COR-L47 (cell line): ENCODE measurements around the gene POLR1A.
"Not testable (repeated sequence)": the region's sequence is repeated elsewhere in the genome, so short reads cannot be mapped to it uniquely, and the experiment has no call there.

Experiments
- DNase-seq: peaks from one replicate; lab custom pipeline; 2025; lab: John Stamatoyannopoulos, UW

POLR1A gene

DNA sequence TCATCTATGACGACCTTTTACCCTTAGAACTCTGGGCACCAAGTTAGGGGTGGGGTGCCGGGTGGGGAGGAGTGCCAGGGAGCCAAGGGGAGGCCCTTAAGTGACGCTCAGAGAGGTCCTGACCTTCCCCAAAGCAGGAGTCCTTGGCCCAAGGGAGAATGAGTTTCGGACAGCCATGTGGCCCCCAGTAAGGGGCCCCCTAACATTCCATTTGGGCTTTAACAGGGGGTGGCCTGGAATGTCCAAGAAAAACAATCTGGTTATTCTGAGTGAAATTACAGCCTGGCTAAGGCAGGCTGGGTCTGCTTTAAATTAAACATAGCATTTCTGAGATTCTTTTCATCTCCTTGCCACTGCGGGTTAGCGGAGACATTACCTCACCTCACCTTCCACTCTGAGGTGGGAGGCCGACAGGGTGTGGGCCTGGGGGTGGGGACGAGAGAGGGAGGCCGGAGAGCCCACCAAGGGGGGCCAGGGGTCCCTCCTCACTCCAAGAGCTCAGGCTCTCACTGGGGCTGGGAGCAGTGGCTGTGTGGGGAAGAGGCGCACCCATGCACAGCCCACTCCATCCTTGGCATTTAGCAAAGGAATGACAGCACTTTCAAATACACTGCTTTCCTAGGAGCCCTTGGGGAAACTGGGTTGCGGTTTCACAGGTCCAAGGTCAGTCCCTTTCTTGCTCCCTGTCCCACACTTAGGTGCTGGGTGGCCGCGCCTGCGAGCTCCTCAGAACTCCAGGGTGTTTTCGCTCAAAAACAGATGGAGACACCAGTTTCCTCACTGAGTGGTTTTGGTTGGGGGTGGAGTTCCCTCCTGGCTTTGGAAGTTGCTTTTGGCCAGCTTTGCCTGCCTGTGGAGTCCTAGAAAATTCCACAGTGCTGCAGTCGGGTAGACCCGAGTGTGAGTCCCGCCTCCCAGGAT, 107.4 kb downstream of the POLR1A start:
- DNase-seq, result no peak

DNA sequence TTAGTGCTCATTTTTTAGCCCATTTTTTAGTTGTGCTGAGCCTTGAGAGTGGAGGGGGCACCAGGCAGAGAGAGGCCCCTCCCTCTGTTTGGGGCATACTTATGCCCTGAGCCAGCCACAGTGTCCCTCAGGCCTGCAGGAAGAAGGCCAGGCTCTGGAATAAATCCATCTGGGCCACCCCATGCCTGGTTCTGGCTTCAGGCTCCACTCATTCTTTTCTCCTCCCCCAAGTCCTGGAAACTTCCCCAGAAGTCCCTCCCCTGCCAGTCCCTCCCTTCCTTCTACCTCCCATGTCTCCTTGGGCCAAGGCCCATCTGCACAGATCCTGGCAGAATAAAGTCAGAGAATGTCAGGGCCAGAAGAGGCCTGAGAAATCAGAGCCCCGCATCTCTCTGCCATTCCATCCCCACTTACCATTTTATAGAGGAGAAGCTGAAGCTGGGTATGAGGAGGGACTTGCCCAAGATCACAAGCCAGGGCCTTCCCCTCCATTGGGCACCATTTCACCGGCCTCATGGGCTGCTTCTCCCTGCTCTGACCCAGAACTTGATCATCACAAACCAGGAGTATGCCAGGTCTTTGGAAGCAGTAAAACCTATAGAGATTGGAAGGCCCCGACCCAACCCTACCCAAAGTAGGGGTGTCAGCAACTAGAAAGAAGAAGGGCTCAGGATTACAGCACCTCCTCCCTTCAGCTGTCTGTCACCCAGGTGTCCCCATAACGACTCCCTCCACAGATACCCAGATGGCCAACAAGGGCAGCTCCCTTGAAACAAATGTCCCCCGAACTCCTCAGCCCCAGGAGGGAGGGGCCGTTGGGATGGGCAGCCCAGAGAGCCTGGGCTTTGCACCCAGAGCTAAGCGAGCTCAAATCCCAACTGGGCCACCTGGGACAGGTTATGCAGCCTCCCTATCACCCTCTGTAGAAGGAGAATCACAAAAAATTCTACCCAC, 108.4 kb downstream of the POLR1A start:
- no peak for DNase-seq

DNA sequence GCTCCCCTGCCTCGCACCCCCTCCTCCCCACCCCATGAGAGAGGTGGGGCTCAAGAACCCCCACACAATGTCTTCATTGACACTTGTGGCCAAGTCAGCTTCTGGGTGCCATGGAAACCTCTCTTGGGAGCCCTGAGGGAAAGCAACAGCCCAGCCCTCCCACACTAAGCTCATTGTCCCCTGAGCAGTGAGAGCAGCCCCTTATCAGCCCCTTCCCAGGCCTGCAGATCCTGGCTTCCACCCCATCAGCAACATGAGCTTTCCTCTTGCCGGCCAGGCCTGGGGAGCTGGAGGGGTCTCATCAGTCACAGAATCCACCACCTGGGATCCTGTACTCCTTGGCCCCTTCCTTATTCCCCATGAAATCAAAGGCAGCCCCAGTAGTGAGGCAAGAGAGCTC, 109.1 kb downstream of the POLR1A start:
- no peak for DNase-seq

DNA sequence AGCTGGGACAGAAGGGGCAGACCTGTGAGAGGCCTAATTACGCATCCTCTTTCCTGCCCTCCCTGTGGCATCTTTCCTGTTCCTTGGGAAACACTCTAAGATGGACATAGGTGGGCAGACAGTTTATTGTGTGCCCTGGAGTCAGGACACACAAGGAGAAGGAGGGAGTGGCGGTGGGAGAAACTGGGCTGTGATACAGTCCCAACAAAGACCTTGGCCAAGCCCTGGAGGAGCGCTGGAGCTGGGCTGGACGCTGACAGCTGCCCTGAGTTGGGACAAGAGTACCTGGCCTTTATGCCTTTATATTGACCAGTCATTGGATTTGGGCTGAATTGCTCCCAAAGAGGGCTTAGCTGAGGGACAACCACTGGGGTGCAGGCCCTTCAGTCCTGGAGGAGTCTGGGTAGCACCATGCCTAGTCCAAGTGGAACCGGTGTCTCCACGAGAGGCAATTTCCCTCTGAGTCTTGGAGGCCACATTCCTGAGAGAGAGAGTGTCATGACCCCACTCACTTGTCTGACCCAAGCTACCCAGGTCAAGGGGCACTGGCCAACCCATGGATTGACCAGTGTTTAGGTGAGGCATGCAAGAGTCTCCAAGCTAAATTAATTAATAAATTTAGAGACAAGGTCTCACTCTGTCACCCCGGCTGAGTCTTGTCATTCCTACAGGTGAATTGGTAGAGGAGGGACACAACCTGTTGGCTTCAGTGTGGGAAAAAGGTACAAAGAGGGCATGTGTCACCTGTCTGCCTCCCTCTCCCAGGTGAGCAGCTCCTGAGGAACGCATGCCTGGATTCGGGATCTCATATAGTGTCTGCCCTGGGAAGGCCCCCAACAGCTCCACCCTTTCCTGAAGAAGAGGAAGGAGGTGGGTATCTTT, 109.8 kb downstream of the POLR1A start:
- DNase-seq, result no peak

DNA sequence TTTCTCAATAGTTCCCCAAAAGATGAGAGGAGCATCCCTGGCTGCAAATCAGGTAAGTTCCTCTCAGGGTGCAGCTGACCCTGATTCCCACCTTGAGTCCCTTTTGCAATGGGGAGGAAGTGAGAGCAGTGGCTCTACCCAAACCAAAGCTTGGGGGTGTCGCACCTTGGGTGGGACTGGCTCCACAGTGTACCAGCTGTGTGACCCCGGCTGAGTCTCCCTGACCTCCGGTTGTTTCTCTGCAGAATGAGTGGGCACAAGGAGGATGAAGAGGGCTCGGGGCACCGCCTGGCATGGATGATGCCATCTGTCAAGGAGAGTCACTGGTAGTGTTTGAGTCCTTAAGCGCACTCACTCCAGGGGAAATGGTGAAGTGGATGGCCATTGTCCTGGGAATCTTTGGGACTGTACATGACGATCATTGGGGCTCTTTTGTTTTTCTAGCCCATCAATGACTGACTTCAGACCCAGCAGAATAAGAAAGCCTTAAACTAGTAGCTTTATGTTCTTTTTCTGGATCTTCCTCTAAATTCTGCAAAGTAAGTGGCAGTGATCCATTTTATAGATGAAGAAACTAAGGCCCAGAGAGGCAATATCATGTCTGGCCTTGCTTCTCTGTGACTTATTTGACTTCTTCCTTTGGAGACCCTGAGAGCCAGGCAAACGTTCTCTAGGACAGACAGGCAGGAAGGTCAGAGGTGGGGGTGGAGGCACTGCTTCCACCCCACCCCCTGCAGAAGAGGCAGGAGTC, 110.6 kb downstream of the POLR1A start:
- DNase-seq, result no peak

DNA sequence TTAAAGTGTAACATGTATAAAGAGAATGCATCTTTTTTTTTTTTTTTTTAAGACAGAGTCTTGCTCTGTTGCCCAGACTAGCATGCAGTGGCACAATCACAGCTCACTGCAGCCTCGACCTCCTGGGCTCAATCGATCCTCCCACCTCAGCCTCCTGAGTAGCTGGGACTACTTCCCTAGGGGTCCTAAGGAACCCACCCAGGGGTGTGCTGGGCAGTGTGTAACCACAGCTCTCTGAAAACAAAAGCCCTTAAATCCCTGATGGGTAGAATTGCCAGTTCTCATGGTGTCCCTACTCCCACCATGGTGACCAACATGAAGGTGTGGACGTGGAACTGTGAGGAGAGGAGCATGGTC, 111.3 kb downstream of the POLR1A start:
- DNase-seq, result no peak

DNA sequence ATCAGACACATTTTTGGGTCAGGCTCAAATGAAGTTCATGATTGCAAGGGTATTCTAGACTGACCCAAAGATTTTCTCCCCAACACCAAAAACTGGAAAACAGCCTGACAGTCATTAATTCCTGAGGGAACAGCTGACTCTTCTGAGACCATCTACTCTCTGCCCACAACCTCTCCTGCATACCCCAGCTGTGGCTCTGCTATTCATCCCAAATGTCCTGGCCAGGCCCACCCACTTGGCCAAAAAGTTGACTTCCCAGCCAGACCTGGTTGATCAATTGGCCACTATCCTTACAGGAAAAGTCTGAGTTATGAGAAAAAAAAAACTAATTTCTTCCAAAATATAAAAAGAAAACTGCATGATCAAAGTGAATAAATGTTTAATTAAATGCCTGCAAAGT, 113.1 kb downstream of the POLR1A start:
- DNase-seq, result no peak

DNA sequence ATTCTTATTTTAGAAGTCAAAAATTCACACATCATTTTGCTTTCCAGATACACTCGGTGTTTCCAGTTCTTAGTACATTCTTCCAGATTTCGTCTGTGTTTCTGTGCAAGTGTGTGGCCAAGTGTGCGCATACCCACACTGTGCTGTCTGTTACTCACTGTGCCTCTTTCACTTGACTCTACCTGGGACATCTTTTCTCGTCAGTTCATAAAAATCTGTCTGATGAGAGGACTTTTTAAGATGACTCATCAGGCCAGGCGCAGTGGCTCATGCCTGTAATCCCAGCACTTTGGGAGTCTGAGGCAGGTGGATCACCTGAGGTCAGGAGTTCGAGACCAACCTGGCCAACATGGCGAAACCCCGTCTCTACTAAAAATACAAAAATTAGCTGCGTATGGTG, 113.6 kb downstream of the POLR1A start:
- not testable (repeated sequence) for DNase-seq

DNA sequence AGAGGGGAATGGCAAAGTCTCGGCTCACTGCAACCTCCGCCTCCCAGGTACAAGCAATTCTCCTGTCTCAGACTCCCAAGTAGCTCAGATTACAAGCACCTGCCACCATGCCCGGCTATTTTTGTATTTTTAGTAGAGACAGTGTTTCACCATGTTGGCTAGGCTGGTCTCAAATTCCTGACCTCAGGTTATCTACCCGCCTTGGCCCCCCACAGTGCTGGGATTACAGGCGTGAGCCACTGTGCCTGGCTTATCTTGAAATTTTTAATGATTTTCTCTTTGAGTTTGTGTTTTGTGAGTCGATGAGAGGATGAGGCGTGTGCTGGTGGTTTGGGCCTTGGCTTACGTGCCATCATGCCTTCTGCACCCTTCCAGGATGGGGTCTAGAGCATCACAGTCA, 115.6 kb downstream of the POLR1A start:
- DNase-seq, result no peak

DNA sequence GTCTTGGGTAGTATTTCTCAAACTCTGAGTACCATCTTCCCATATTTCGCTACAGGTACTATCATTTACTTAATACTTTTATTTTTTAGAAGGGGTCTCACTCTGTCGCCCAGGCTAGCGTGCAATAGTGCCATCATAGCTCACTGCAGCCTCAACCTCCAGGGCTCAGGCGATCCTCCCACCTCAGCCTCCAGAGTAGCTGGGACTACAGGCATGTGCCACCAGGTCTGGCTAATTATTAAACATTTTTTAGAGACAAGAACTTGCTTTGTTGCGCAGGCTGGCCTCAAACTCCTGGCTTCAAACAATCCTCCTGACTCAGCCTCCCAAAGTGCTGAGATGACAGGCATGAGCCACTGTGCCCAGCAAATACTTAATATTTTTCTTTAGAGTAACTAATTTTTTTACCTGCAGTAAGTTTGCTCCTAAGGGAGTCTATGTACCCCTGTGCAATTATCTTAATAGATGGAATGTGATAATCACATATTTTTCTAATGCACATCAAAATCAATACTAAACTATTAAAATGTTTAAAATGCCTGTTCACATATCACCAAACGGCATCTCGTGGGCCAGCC, 116.3 kb downstream of the POLR1A start:
- no peak for DNase-seq

DNA sequence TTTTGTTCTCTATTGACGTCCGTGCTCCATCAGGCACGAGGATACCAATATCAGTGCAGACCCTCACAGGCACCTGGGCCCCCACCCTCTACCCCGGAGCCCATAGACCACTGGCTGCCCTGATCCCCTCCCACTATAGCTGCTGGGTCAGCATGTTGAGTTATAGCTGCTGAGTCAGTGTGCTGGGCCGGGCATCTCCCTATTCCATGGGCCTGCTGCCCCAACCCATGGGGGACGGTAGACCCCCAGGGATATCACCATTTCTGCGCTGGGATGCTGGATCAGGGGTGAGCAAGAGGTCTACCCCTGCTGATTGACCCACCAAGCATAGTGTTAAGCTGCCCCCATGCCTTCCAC, 116.8 kb downstream of the POLR1A start:
- DNase-seq, result no peak

DNA sequence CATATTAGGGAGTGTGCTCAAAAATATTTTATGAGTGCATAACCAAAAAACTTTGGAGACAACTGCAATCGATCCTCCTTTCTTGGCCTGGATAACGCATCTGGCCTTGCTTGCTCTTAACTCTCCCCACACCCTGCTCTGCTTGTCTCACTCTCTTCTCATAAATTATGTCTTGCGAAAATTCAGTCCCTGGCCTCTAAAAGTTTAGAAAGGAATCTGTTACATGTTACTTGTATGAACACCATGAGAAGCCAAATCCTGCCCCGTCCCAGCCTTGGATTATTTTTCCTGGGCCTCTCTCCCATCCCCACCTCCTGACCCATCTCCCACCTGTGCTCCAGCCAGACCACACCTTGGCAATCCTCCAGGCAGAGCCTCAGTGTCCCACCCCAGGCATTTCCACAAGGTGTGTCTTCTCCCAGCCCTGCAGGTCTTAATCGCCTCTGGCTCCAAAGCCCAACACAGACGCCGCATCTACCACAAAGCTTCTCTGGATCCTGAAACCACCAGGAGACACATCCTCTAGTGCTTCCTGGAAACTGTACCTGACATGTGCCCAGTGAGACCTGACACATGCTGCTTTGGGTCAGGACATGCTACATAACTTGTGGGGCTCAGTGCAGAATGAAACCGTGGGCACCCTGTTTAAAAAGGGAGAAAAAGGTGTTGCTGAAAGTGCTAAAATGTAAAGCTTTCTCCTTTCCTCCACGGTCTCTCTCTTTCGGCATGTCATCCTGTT, 117.3 kb downstream of the POLR1A start:
- DNase-seq, result no peak

DNA sequence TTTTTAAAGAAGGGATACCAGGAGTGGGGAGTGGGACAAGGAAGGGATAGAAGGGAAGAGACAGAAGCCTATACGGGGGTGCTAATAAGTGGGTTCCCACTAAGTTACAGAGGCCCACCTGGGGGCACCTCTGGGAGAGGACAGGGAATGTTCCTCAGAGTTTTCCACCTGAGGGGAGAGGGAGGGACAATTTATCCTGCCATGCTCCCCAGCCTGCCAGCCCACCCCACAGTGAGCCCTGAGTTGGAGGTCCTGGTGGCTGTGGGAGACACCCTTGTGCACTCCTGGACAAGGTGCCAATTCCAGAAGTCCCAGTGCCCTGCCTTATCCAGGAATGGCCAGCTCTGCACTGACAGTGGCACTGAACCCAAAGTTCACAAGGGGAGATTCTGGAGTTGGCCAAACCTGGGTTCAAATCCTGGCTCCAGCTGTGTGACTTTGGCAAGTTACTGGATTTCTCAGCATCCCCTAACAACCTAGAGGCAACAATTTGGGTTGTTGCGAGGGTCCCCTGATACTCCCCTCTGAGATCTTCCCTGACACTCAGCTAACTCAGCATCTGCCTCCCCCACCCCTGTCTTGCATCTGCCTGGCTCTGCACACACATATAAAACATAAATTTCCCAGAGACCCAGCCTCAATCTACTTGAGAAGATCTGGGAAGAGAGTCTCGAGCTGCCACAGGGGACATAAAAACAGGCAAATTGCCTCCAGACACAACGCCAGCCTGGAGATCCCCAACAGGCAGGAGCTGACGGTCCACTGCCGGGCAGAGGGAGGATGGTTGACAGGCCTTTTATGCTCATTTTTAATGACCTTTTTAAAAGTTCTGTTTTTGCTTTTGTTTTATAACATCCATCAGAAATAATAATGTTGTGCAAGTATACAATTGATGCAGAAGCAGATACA, 118.2 kb downstream of the POLR1A start:
- no peak for DNase-seq

DNA sequence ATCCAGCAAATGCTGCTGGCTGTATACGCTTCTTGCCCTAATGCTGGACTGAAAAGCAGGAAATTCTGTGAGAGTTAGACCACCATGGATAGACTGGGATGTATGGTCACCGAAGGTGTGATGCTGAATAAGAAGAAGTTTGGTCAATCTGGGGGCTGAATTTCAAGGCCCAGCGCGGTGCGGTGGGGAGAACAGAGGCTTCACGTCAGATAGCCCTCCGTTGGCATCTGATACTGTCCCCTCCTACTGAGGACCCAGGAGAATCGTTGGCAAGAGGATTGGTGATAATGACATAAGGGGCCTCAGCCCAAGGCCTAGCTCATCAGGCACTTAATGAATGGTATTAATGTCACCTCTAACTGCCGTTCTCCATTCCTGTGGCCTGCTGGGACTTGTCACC, 119.6 kb downstream of the POLR1A start:
- DNase-seq, result no peak

DNA sequence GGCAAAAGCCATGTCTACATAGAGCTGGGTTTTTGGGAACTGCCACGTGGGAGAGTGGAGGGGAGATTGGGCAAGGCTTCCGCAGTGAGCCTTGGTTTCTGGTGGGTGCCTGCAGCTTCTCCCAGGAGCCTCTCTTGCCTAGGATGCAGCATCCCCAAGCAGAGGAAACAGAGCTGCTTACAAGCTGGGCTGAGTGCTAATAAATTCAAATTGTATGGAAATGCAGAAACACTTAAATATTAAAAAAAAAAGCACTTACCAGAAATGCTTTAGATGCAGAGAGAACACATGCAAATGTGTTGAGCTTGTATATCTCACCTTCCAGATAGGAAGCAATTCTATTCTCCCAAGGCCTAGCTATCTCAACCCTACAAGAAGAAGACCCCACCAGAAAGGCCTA, 120.9 kb downstream of the POLR1A start:
- DNase-seq, result no peak

DNA sequence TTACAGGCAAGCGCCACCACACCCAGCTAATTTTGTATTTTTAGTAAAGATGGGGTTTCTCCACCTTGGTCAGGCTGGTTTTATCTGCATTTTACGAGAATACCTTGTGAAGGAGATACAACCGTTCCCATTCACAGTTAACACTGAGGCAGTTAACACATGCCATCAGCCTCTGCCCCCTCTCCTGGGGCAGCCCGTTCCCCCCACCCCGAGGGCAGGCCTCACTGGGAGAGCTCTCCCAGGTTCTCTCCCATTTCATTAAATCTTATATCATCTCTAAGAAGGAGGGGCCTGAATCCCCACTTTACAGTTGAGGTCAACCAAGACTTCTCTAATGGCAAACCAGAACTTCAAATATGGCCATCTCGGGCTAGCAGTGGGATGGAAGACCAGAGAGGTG, 121.9 kb downstream of the POLR1A start:
- no peak for DNase-seq

DNA sequence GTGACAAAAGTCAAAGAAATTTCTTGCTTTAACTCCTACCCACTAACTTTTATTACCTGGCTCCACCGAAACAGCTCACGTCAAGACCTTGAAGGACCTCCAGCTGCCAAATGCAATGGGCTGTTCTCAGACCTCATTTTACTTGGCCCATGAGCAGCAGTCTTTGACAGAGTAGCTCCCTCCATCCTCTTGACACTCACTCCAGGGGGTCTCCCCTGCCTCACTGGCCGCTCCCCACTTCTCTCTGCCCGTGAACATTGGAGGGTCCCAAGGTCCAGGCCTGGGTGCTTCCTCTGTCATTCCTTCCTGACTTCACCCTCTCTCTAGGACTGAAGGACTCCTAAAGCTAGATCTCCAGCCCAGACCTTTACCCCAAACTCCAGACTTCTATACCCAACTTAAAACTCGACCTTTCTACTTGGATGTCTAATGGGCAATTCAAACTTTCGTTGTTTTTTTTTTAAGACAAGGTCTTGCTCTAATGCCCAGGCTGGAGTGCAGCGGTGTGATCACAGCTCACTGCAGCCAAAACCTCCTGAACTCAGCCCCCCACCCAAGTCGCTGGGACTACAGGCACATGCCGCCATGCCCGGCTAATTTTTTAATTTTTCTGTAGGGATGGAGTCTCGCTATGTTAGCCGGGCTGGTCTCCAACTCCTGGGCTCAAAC, 124.0 kb downstream of the POLR1A start:
- no peak for DNase-seq

DNA sequence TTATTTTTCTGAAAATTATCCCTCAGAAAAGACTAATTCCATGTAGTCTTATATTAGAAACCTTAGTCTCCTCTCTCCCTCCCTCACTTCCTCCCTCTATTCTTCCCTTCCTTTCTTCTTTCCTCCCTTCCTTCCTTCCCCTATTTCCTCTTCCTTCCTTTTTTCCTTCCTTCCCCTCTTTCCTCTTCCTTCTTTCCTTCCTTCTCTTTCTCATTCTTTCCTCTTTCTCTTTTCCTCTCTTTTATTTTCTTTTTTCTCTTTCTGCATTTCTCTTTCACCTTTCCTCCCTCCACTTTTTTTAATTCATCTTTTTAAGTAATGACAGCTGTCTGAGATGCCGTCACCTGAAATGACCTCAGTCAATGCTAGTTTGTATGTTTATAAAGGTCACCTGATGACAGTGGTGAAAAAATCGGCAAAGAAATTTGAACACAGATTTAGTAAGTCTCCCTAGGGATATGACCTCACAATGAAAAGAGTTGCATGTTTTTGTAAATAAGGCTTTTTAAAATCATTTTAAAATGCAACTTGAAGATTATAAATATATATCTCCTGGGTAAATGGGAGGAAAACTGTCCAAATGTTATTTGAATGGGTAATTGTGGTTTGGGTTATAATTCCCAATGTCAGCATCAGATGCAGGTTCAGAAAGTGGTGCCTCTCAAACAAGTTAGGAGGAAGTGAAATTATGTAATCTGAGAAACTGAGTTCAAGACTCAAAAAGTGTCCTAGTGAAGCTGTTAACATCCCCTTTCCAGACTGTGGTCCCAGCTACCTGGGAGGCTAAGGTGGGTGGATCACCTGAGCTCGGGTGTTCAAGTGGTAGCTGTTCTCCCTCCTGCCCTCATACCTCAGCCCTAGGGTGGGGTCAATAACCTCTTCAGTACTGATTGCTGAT, 126.6 kb downstream of the POLR1A start:
- DNase-seq, result no peak
